NB4 (cell line): ENCODE results near the gene BNIPL.

ENCODE experiments used
- CTCF ChIP-seq: IDR thresholded peaks from one replicate; pipeline ENCODE4 v1.5.1; 2012; ENCODE audit warnings: low read depth, low read length
- POLR2A ChIP-seq: IDR thresholded peaks from 2 replicates; pipeline ENCODE4 v1.6.1; 2011; ENCODE audit warnings: mild to moderate bottlenecking; ENCODE audit not compliant: insufficient read length; ENCODE audit errors: extremely low read depth

- no peak for TF ChIP-seq CTCF
- TF ChIP-seq POLR2A: no peak
These were observed 26.5 kb downstream of the BNIPL start for GRCh38 chr1:151062741-151063371.
